GM12878 (cell line): Measurements from ENCODE around the gene RAB8A.

Experiments used
- CTCF ChIP-seq, 3 experiments: IDR thresholded peaks in 2 of 3; conservative IDR thresholded peaks in 1 of 3; 2 replicates each; pipeline ENCODE4 v1.5.1; 2011; ENCODE audit warnings: low read depth in 3 of 3, low read length in 3 of 3, mild to moderate bottlenecking in 3 of 3, control low read depth in 2 of 3, moderate library complexity in 2 of 3, inconsistent platforms in 1 of 3, mixed read lengths in 1 of 3; ENCODE audit not compliant: control insufficient read depth in 2 of 3, insufficient read depth in 1 of 3; ENCODE audit errors: extremely low read depth in 1 of 3
- MEF2A ChIP-seq: IDR thresholded peaks from 2 replicates; pipeline ENCODE4 v1.6.1; 2011; ENCODE audit warnings: low read depth, mild to moderate bottlenecking, low read length, moderate library complexity; ENCODE audit not compliant: insufficient read depth
- PBX3 ChIP-seq: IDR thresholded peaks from 2 replicates; pipeline ENCODE4 v1.6.1; 2011; ENCODE audit warnings: mild to moderate bottlenecking, low read depth, low read length, moderate library complexity; ENCODE audit not compliant: insufficient replicate concordance
- REST ChIP-seq: IDR thresholded peaks from 2 replicates; pipeline ENCODE4 v1.6.1; 2012; ENCODE audit warnings: mild to moderate bottlenecking, low read depth, low read length
- SMAD1 ChIP-seq: fragments of 450-650 bp; IDR thresholded peaks from 2 replicates; pipeline ENCODE4 v1.6.1; 2018; ENCODE audit warnings: mild to moderate bottlenecking, low read depth; ENCODE audit not compliant: partially characterized antibody
- SMC3 ChIP-seq: IDR thresholded peaks from 2 replicates; pipeline ENCODE4 v1.6.1; 2011; ENCODE audit warnings: low read length, improper control_type of control experiment, borderline replicate concordance
- ZBTB4 ChIP-seq: fragments of 450-650 bp; formaldehyde crosslinking; IDR thresholded peaks from 2 replicates; pipeline ENCODE4 v1.4.0; 2022; ENCODE audit warnings: mild to moderate bottlenecking, moderate library complexity

GRCh38 chr19:16091546-16092475, 19.9 kb upstream of the RAB8A start:
- TF ChIP-seq REST (no peak), CTCF (IDR thresholded peaks at IDR 0.05 in 2 of 3, conservative IDR thresholded peaks at IDR 0.05 in 1 of 3; ENCODE audit: control insufficient read depth in 2 of 3, extremely low read depth in 1 of 3, insufficient read depth in 1 of 3, low read depth in 3 of 3, low read length in 3 of 3) (no peak), PBX3 (no peak), ZBTB4 (CRISPR knock-in tag) (no peak), MEF2A (no peak), SMC3 (no peak), SMAD1 (no peak)
